Dedifferentiated amniotic fluid mesenchymal stem cell (primary cell): ENCODE data around the gene BCL10.

ENCODE experiments used
- DNase-seq: peaks from one replicate; pipeline ENCODE4 v3.0.0-alpha.2; 2016; ENCODE audit errors: extremely low spot score

Gene BCL10

GRCh38 chr1:85297855-85298629, 21.6 kb upstream of the BCL10 start:
- DNase-seq: peak; percentile 95

DNA sequence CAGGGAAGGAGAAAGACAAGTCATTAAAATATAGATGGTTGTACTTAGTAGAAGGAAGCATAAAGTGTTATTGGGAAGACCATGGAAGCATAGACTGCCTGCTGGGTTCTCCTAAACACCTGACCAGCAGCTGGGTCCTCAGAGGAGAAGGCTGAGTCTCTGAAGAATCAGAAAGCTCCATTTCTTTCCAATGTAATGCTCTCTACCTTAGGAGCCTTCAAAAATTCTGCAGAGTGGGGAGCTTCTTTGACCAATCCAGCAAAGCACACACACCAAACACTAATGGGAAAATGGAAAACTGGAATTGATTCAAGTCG, 21.1 kb upstream of the BCL10 start:
- DNase-seq: no peak

DNA sequence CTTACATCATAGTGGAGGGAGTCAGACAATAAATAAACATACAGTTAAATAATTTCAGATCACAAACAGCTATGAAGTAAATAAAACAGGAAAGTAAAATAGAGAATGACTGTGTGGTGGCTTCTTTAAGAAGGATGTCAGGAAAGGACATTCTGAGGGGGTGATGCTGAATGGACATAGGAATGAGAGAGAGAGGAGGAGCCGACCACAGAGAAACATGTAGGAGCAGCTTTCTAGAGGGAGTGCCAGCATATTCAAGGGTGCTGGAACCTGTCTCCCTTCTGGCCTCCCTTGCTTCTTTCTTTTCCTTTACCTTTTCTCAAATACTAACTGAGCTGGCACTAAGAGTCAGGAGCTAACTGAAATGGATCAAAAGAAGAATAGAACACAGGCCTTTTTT, 20.5 kb upstream of the BCL10 start:
- DNase-seq: no peak

DNA sequence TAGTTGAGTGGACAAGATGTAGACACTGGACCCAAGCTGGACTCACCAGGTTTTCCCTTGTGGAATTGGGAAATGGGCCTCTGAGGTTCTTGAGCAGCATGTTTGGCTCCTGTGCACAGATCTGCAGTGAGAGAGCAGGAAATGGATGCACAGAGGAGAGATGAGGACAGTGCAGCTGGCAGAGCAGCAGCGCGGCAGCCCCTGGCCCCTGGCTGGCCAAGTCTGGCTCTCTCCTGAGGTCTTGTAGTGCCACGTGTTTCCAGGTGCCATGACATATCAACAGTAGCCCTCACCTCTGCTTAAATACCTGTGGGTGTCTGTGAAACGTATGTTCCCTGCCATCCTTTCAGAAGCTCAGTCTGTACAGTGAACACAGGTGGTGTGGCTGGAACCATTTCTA, 19.2 kb upstream of the BCL10 start:
- DNase-seq: no peak

DNA sequence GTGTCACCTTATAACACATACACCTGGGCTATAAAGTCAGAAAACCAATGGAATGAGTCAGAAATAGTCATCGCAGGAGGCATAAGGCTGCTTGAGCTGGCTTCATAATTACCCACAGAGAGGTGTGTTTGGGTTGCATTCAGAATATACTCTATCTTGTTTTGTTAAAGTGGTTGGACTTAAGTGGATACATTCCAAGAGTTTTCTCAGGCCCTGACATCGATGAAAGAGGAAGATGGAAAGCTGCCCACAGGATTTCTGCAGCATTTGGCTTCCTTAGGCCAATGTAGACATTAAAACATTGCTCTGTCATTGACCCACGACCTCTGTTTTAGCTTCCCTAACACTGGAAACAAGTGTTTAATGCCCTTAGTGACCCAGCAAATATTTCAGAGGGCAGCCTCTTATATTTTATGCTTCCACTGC, 18.6 kb upstream of the BCL10 start:
- DNase-seq: no peak

- DNase-seq: no peak
Measured at GRCh38 chr1:85290826-85291225, 14.4 kb upstream of the BCL10 start.

GRCh38 chr1:85289848-85290335, 13.5 kb upstream of the BCL10 start:
- no peak for DNase-seq

GRCh38 chr1:85289207-85289847, 12.9 kb upstream of the BCL10 start:
- DNase-seq: peak; percentile 52

DNA sequence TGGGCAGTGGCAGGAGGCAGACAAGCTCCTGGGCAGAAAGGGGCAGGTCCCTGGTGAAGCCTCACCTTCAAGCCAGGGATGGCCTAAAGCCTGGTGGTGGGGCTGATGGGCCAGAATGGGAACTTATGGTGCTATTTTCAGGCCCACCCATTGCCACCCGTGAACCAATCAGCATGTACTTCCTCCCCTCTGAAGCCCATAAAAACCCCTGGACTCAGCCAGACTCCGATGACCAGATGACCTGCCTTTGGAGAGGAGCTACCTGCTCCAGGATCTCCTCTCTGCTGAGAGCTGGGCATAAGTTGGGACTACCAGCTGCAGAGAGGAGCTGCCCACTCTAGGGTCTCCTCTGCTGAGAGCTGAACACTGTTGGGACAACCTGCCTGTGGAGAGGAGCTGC, 7.8 kb upstream of the BCL10 start:
- no peak for DNase-seq

- no peak for DNase-seq
Measured at GRCh38 chr1:85283475-85284199, 7.2 kb upstream of the BCL10 start.

GRCh38 chr1:85282424-85282823, 6.0 kb upstream of the BCL10 start:
- DNase-seq: no peak

DNA sequence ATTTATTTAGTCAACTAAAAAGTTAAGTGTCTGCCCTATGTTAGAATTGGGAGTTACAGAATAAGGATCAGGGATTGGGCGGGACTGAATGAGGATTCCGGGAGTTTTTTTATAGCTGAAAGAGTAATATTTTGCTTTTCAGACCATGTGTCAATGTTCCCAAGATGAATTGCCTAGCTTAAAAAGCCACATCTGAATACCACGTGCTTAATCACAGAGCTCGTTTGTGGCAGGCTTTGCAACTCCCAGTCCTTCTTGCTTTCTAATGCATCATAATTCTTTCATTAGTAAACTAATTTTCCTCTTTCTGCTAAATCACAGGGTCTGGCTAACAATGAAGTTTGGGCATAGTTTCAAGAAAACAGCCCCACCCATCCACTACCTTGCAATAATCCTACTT, 4.2 kb upstream of the BCL10 start:
- no peak for DNase-seq

DNA sequence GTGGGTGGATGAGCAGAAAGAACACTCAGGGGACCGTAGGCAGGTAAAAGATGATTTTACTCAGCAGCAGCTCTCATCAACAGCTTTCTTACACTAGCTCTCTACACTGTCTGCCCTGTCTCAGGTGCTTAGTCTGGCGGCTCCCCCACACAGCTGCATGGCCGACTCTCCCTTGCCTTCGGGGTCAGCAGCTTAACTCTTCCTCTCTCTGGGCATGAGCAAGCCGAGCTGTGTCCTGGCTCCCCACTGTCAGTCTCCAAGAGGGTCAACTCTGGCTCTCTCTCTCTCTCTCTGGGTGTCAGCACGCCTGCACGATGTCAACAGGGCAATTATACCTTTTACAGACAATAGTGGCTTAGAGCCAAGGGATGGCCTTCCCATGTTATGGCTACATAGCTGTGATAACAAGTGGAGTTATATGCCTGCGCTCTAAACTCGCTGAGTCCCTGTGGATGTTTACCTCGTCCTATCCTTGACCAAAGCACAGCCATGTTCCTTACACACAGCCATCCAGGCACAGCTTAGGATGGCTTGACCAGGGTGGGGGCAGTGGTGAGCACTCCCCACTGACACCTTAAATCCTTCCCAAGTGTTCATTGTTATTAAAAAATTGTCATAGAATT, 3.1 kb upstream of the BCL10 start:
- no peak for DNase-seq

GRCh38 chr1:85278853-85279314, 2.5 kb upstream of the BCL10 start:
- peak; percentile 88 for DNase-seq

DNA sequence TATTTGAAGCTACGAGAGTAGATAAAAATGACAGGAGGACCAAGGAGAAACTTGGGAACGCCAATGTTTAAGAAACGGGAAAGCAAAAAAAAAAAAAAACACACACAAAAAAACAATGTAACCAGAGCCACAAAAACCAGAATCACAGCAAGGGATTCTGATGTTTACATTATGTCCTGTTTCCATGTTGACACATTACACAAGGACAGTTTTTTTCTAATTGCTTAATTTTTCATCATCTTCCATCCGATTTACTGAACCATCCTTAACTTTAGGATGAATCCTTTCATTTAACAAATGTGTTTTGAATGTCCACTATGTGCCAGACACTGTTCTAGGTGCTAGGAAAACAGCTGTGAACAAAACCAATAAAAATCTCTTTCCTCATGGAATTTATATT, 1.4 kb upstream of the BCL10 start:
- no peak for DNase-seq

DNA sequence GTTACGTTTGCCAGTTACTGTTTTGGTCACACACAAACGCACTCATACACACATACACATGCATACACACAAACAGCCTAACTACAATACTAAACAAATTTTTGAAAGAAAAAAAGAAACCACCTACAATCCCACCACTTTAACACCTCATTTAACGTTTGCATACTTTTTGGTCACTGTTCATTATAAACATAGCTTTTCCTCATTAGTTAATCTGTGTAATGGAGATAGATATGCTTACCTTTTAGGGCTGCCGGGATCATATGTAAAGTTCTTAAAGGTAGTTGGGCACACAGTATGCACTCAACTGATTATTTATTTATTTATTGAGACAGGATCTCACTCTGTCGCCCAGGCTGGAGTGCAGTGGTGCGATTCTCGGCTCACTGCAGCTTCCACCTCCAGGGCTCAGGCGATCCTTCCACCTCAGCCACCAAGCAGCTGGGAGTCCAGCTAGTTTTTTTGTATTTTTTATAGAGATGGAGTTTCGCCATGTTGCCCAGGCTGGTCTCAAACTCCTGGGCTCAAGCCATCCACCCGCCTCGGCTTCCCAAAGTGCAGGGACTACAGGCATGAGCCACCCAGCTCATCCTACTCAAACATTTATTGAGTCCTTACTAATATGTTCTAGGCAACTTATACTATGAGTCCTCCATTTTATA, 677 bp upstream of the BCL10 start:
- no peak for DNase-seq

DNA sequence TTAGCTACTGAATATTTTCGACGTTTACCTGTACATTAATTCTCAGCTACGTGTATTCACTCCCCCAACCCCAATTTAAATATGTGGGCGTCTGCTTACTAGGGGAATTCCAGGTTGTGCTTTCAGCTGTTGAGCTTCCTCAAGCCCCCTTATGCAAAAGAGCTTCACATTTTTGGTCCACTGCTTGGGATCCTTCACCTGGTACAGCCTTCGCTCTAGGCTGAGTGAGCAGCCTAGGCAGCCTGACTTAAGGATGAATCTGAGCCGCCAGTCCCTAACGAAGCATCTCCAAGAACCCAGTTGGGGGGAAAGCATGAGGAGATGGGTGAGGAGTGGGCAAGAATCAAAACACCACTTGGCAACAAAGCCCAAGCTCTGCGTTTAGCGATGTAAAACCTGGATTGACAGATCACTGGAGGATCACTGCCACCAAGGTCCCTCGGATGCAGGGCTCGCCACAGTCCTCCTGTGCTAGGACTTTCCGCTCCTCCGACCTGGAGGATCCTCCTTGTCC, 674 bp downstream of the BCL10 start:
- DNase-seq: no peak

DNA sequence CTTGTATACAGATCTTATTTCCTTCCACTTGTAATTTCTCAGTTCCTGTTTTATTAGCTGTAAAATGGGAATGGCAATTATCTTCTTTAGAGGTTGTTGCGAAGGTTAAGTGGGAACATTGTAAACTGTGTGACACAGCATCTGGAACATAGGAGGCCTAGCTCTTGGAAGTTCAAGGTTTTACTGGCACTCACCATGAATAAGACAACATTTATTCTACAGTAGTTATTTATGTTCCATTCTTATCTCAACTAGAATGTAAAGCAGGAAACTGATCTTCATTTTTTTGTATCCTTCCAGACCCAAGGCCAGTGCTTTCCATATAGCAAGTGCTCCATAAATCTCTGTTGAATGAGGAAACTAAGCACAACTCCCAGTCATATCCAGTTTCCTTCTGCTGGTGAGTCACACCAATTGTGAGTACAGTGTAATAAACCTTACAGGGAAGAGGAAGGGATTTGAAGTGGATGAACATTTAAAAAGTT, 1.4 kb downstream of the BCL10 start:
- DNase-seq: peak; percentile 70

GRCh38 chr1:85273397-85273796, 3.0 kb downstream of the BCL10 start:
- no peak for DNase-seq

- DNase-seq: no peak
Measured at GRCh38 chr1:85268801-85269585, 7.4 kb downstream of the BCL10 start.

- no peak for DNase-seq
Measured at GRCh38 chr1:85267313-85267712, 9.1 kb downstream of the BCL10 start.
